OCI-LY1 (cell line): Measurements from ENCODE around the gene FOXJ3.
"Not testable (repeated sequence)": the region's sequence is repeated elsewhere in the genome, so short reads cannot be mapped to it uniquely, and the experiment has no call there.

Experiments
- H2AFZ ChIP-seq: fragments of 200-600 bp; sonication (generic), shearing (Covaris generic); 2 replicates; pipeline ENCODE4 v1.6.0; 2014; ENCODE audit warnings: antibody characterized with exemption, mild to moderate bottlenecking, low read length
- H3F3A ChIP-seq: fragments of 200-600 bp; sonication (generic), shearing (Covaris generic); 2 replicates; pipeline ENCODE4 v1.6.0; 2014; ENCODE audit warnings: mild to moderate bottlenecking, antibody characterized with exemption, low read length, moderate library complexity; ENCODE audit not compliant: insufficient read depth
- H3K27ac ChIP-seq: fragments of 200-600 bp; sonication (generic); 2 replicates; pipeline ENCODE4 v1.5.1; 2014; ENCODE audit warnings: low read length, mixed run types, mild to moderate bottlenecking, low read depth; ENCODE audit not compliant: poor library complexity, severe bottlenecking
- H3K27me3 ChIP-seq: fragments of 200-600 bp; sonication (generic); 2 replicates; pipeline ENCODE4 v1.6.0; 2014; ENCODE audit warnings: antibody characterized with exemption, mild to moderate bottlenecking, low read length, moderate library complexity; ENCODE audit not compliant: insufficient read depth
- H3K36me3 ChIP-seq: fragments of 200-600 bp; sonication (generic); 2 replicates; pipeline ENCODE4 v1.6.1; 2014; ENCODE audit warnings: mild to moderate bottlenecking, antibody characterized with exemption, low read length, moderate library complexity, mixed read lengths; ENCODE audit not compliant: insufficient read depth
- H3K4me1 ChIP-seq: fragments of 200-600 bp; sonication (generic); 2 replicates; pipeline ENCODE4 v1.5.1; 2014; ENCODE audit warnings: mild to moderate bottlenecking, low read length, moderate library complexity; ENCODE audit not compliant: insufficient read depth, severe bottlenecking
- H3K4me2 ChIP-seq: fragments of 200-600 bp; sonication (generic), shearing (Covaris generic); 2 replicates; pipeline ENCODE4 v1.6.1; 2014; ENCODE audit warnings: low read length
- H3K4me3 ChIP-seq: fragments of 200-600 bp; sonication (generic); 2 replicates; pipeline ENCODE4 v1.5.1; 2014; ENCODE audit warnings: low read length, low read depth, mild to moderate bottlenecking, mixed read lengths; ENCODE audit not compliant: poor library complexity, severe bottlenecking
- H3K79me2 ChIP-seq: fragments of 200-600 bp; shearing (Covaris generic); 2 replicates; pipeline ENCODE4 v1.6.1; 2016; ENCODE audit warnings: mixed run types, low read length, mixed read lengths; ENCODE audit not compliant: insufficient read depth
- H3K9ac ChIP-seq: fragments of 200-600 bp; sonication (generic), shearing (Covaris generic); 2 replicates; pipeline ENCODE4 v1.6.1; 2014; ENCODE audit warnings: mild to moderate bottlenecking, low read length, mixed read lengths
- H3K9me2 ChIP-seq: fragments of 200-600 bp; sonication (generic), shearing (Covaris generic); 2 replicates; pipeline ENCODE4 v1.6.1; 2014; ENCODE audit warnings: low read depth, mild to moderate bottlenecking, low read length, mixed read lengths
- H3K9me3 ChIP-seq: fragments of 200-600 bp; shearing (Covaris generic); 2 replicates; pipeline ENCODE4 v1.6.1; 2014; ENCODE audit warnings: low read length, mixed read lengths
- H4K20me1 ChIP-seq: fragments of 200-600 bp; sonication (generic), shearing (Covaris generic); 2 replicates; pipeline ENCODE4 v1.6.0; 2016; ENCODE audit warnings: mild to moderate bottlenecking, low read length; ENCODE audit not compliant: insufficient read depth
- CTCF ChIP-seq: fragments of 200-600 bp; sonication (generic), shearing (Covaris generic); IDR thresholded peaks from 2 replicates; pipeline ENCODE4 v1.5.1; 2017; ENCODE audit warnings: mild to moderate bottlenecking, antibody characterized with exemption, low read length, moderate library complexity, mixed read lengths
- EZH2 ChIP-seq: fragments of 200-600 bp; sonication (generic), shearing (Covaris generic); IDR thresholded peaks from 2 replicates; pipeline ENCODE4 v1.8.0; 2017; ENCODE audit warnings: borderline replicate concordance, mixed run types, mild to moderate bottlenecking, antibody characterized with exemption, low read length, moderate library complexity, mixed read lengths

FOXJ3 gene

GRCh38 chr1:42210421-42211133, 124.5 kb downstream of the FOXJ3 start:
- Histone ChIP-seq H3K27ac (no peak overlapping the region), H3K36me3 (peaks cover 30% of the 10 kb centered on the region), H3K4me2 (no peak overlapping the region), H3F3A (no peaks in the 10 kb centered on the region), H3K4me3 (no peak overlapping the region), H3K4me1 (no peaks in the 10 kb centered on the region), H3K9me3 (no peaks in the 10 kb centered on the region), H3K9me2 (no peaks in the 10 kb centered on the region), H2AFZ (no peak overlapping the region), H3K79me2 (0 out of 2 replicates have a peak, but pooled peaks cover 5% of the 10 kb centered on the region), H3K27me3 (no peaks in the 10 kb centered on the region), H4K20me1 (no peaks in the 10 kb centered on the region), H3K9ac (no peak overlapping the region)
- TF ChIP-seq EZH2 (no peak), CTCF (no peak)

- no peak overlapping the region for H3K4me2 ChIP-seq
- no peaks in the 10 kb centered on the region for H3K9me2 ChIP-seq
- no peaks in the 10 kb centered on the region for H3K27me3 ChIP-seq
- H3K9ac ChIP-seq, result no peak overlapping the region
- no peak overlapping the region for H2AFZ ChIP-seq
- no peak overlapping the region for H3K27ac ChIP-seq
- TF ChIP-seq CTCF (no peak), EZH2 (no peak)
- no peaks in the 10 kb centered on the region for H4K20me1 ChIP-seq
- H3F3A ChIP-seq, result no peaks in the 10 kb centered on the region
- peaks cover 38% of the 10 kb centered on the region for H3K36me3 ChIP-seq
- H3K9me3 ChIP-seq, result no peaks in the 10 kb centered on the region
- H3K4me1 ChIP-seq, result no peaks in the 10 kb centered on the region
- 0 out of 2 replicates have a peak, but pooled peaks cover 5% of the 10 kb centered on the region for H3K79me2 ChIP-seq
- no peak overlapping the region for H3K4me3 ChIP-seq
These were observed 125.3 kb downstream of the FOXJ3 start for GRCh38 chr1:42209526-42210251.

GRCh38 chr1:42206930-42207329, 128.1 kb downstream of the FOXJ3 start:
- not testable (repeated sequence) for H3K9me3 ChIP-seq, H3K9me2 ChIP-seq, H2AFZ ChIP-seq, H3K9ac ChIP-seq, H3K27me3 ChIP-seq, H3K4me2 ChIP-seq, H3K27ac ChIP-seq, H3F3A ChIP-seq, H4K20me1 ChIP-seq, H3K4me3 ChIP-seq, H3K79me2 ChIP-seq, H3K4me1 ChIP-seq
- peaks cover 50% of the 10 kb centered on the region for H3K36me3 ChIP-seq
